Transverse colon (tissue), 4 donors: ENCODE results near the gene LRRN1. TPM values are rescaled to one million over a fixed set of nuclear protein-coding genes. Genes with fewer than 3 reads are reported as not detected.

Experiments
- DNase-seq: peaks from one replicate; pipeline ENCODE4 v3.0.0-alpha.2; 2019
- H3K27ac ChIP-seq, 4 donors: fragments of 200-600 bp; sonication (generic); 2 replicates each; pipeline ENCODE4 v1.5.1; 2016 to 2018; ENCODE audit warnings: inconsistent platforms in 4 of 4
- H3K27me3 ChIP-seq: fragments of 200-600 bp; sonication (generic); 2 replicates; pipeline ENCODE4 v1.5.1; 2017; ENCODE audit warnings: inconsistent platforms
- H3K36me3 ChIP-seq, 4 donors: fragments of 200-600 bp; sonication (generic); 2 replicates each; pipeline ENCODE4 v1.5.1; 2017 to 2019; ENCODE audit warnings: inconsistent platforms in 4 of 4
- H3K4me1 ChIP-seq, 4 donors: fragments of 200-600 bp; sonication (generic); 2 replicates each; pipeline ENCODE4 v1.5.1; 2017 to 2020; ENCODE audit warnings: inconsistent platforms in 4 of 4
- H3K4me3 ChIP-seq, 4 donors: fragments of 200-600 bp; sonication (generic); 1 replicate in 1 of 4; 2 replicates in 3 of 4; pipeline versions ENCODE4 v1.5.1 to v1.6.1; 2017 to 2019; ENCODE audit warnings: inconsistent platforms in 4 of 4
- H3K9me3 ChIP-seq, 2 donors: fragments of 200-600 bp; sonication (generic); 2 replicates each; pipeline ENCODE4 v1.5.1; 2017 to 2019; ENCODE audit warnings: inconsistent platforms in 2 of 2
- EP300 ChIP-seq: sonication (generic); formaldehyde crosslinking; IDR thresholded peaks from one replicate; pipeline ENCODE4 v1.6.1; 2017; ENCODE audit warnings: antibody characterized with exemption, low read depth
- POLR2A ChIP-seq: fragments of 450-650 bp; IDR thresholded peaks from one replicate; pipeline ENCODE4 v1.6.1; 2016; ENCODE audit warnings: antibody characterized with exemption, mild to moderate bottlenecking, moderate library complexity
- POLR2AphosphoS5 ChIP-seq, 3 donors: sonication (generic); formaldehyde crosslinking; IDR thresholded peaks; one replicate each; pipeline ENCODE4 v1.6.1; 2016; ENCODE audit warnings: antibody characterized with exemption in 3 of 3
- WGBS, 2 donors: methylation state at CpG; one replicate each; pipeline ENCODE4 v1.1.5; 2018; ENCODE audit warnings: low coverage in 1 of 2; 5-methylcytosine and 5-hydroxymethylcytosine counted together
- in situ Hi-C, 4 donors: fragments of 200-750 bp; cut with MboI; loops; one replicate each; pipeline versions ENCODE4 v1.15.0 to v1.15.1; 2017; ENCODE audit warnings: low sequenced_read_pairs in 3 of 4, low pct_ligation_motif_present in 1 of 4, low pct_unique_long_range_greater_than_20kb in 1 of 4
- intact Hi-C: fragments of 100-400 bp; cut with DNase I; formaldehyde crosslinking; loops from one replicate; pipeline ENCODE4 v1.15.1; 2023; ENCODE audit warnings: low total_unique reads
- total RNA-seq, 4 donors: library from RNA; depleted of rRNA; stranded (reverse); fragments of >200 nt; gene quantifications; one replicate each; pipeline ENCODE4 v1.1.0, GENCODE V29; 2016
- TF ChIP-seq, protein P1 (sequence below), 5 experiments: fragments of 200-600 bp in 3 of 5; fragments of 450-650 bp in 2 of 5; sonication (generic) in 3 of 5; IDR thresholded peaks; 1 replicate in 2 of 5; 2 replicates in 3 of 5; pipeline ENCODE4 v1.5.1; 2016 to 2017; ENCODE audit warnings: antibody characterized with exemption in 5 of 5, inconsistent platforms in 3 of 5, mild to moderate bottlenecking in 2 of 5, moderate library complexity in 1 of 5

The LRRN1 gene
- total RNA-seq, 4 donors from 2014 or later: 0.32 to 0.55 TPM; not detected in 2

- Histone ChIP-seq H3K36me3 (no peaks in the 10 kb centered on the region), H3K9me3 (no peaks in the 10 kb centered on the region), H3K4me3 (no peak overlapping the region), H3K4me1 (no peaks in the 10 kb centered on the region), H3K27ac (no peak overlapping the region), H3K27me3 (no peaks in the 10 kb centered on the region)
- intact Hi-C loops (no loop called here), in situ Hi-C loops (no loop called here)
- 35 to 53% methylated on average over 4 to 8 of the region's 8 CpGs for WGBS, 2 donors
- TF ChIP-seq POLR2AphosphoS5 (IDR thresholded peaks at IDR 0.05) (no peak), POLR2A (no peak), EP300 (no peak)
- TF ChIP-seq, protein P1, sequence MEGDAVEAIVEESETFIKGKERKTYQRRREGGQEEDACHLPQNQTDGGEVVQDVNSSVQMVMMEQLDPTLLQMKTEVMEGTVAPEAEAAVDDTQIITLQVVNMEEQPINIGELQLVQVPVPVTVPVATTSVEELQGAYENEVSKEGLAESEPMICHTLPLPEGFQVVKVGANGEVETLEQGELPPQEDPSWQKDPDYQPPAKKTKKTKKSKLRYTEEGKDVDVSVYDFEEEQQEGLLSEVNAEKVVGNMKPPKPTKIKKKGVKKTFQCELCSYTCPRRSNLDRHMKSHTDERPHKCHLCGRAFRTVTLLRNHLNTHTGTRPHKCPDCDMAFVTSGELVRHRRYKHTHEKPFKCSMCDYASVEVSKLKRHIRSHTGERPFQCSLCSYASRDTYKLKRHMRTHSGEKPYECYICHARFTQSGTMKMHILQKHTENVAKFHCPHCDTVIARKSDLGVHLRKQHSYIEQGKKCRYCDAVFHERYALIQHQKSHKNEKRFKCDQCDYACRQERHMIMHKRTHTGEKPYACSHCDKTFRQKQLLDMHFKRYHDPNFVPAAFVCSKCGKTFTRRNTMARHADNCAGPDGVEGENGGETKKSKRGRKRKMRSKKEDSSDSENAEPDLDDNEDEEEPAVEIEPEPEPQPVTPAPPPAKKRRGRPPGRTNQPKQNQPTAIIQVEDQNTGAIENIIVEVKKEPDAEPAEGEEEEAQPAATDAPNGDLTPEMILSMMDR (IDR thresholded peaks at IDR 0.05): no peak
- DNase-seq: no peak
Measured at GRCh38 chr3:3847994-3848922, 49.0 kb downstream of the LRRN1 start.

GRCh38 chr3:3848923-3849275 lies 49.7 kb downstream of the LRRN1 start:
- TF ChIP-seq, protein P1 (IDR thresholded peaks at IDR 0.05): no peak
- TF ChIP-seq POLR2A: no peak
- TF ChIP-seq EP300: no peak
- no peak for TF ChIP-seq POLR2AphosphoS5 (IDR thresholded peaks at IDR 0.05)
- no peak overlapping the region for H3K4me3 ChIP-seq
- in situ Hi-C loops (no loop called here), intact Hi-C loops (no loop called here)
- no peak overlapping the region for H3K27ac ChIP-seq
- WGBS, 2 donors: 53 to 56% methylated on average over 8 of the region's 8 CpGs
- H3K9me3 ChIP-seq: no peaks in the 10 kb centered on the region
- H3K4me1 ChIP-seq: no peaks in the 10 kb centered on the region
- no peaks in the 10 kb centered on the region for H3K27me3 ChIP-seq
- H3K36me3 ChIP-seq: no peaks in the 10 kb centered on the region
- DNase-seq: no peak

DNA sequence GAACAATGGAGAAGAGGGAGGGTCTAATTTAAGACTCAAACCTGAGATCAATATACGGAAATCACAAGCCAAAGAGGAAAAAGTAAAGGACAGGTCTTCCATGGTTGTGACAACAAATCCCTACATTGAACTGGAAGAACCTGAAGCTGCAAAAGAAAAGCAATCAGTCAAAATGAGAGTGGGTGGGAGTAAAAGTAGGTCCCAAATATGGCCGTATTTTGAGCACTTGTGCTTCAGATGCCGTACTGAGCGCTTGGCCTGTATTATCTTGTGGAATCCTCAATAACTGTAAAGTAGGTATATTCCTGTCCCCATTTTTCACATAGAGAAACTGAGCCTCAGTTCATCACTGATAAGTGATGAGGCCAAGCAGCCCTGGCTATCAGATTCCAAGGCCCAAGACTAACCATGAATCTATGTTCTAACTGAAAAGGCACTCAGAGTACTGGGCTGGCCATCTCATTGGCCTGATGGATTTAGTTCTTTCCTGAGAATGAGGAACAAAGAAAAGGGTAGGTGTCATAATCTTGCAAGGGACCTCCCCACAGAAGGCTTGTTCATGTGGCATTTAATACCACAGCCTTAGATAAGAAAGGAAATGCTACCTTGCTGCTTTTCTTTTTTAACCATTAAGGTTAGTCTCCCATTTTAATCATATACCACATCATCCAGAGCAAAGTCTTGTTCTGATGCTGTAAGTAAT lies 52.5 kb downstream of the LRRN1 start:
- intact Hi-C loops (no loop called here), in situ Hi-C loops (no loop called here)
- H3K36me3 ChIP-seq: no peaks in the 10 kb centered on the region
- DNase-seq: no peak
- H3K4me1 ChIP-seq: no peaks in the 10 kb centered on the region
- WGBS, 2 donors: 80 to 89% methylated on average over 2 to 4 of the region's 4 CpGs
- no peak overlapping the region for H3K4me3 ChIP-seq
- H3K27ac ChIP-seq: no peak overlapping the region
- H3K27me3 ChIP-seq: no peaks in the 10 kb centered on the region
- TF ChIP-seq, protein P1 (IDR thresholded peaks at IDR 0.05): no peak
- TF ChIP-seq POLR2AphosphoS5 (IDR thresholded peaks at IDR 0.05) (no peak), POLR2A (no peak), EP300 (no peak)
- no peaks in the 10 kb centered on the region for H3K9me3 ChIP-seq

GRCh38 chr3:3853544-3853943 lies 54.3 kb downstream of the LRRN1 start:
- in situ Hi-C loops: no loop called here
- Histone ChIP-seq H3K27me3 (no peaks in the 10 kb centered on the region), H3K4me1 (no peaks in the 10 kb centered on the region), H3K36me3 (no peaks in the 10 kb centered on the region), H3K4me3 (no peak overlapping the region), H3K27ac (no peak overlapping the region), H3K9me3 (no peaks in the 10 kb centered on the region)
- WGBS, 2 donors: 74 to 83% methylated on average over 1 of the region's 1 CpG
- TF ChIP-seq EP300 (no peak), POLR2A (no peak), POLR2AphosphoS5 (IDR thresholded peaks at IDR 0.05) (no peak)
- TF ChIP-seq, protein P1 (IDR thresholded peaks at IDR 0.05): no peak
- intact Hi-C loops: no loop called here
- no peak for DNase-seq
